NCI-H1694 (cell line): ENCODE measurements around the gene LAMA5.

Experiments used
- DNase-seq: peaks from one replicate; lab custom pipeline; 2025; lab: John Stamatoyannopoulos, UW

LAMA5 gene

DNA sequence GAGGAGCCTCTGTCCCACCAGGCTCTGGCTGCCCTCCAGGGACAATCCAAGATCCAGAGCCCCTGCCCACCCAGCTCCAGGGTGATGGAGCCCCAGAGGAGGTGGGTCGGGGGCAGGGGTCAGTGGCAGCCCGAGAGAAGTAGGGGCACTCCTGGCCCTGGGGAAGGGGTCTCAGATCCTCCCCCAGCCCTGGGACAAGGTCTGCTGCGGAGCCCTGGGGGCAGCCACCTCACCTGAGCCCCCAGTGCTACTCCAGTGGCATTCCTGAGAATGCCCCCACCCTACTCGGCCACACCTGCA, 2.7 kb upstream of the LAMA5 start:
- DNase-seq, result no peak

DNA sequence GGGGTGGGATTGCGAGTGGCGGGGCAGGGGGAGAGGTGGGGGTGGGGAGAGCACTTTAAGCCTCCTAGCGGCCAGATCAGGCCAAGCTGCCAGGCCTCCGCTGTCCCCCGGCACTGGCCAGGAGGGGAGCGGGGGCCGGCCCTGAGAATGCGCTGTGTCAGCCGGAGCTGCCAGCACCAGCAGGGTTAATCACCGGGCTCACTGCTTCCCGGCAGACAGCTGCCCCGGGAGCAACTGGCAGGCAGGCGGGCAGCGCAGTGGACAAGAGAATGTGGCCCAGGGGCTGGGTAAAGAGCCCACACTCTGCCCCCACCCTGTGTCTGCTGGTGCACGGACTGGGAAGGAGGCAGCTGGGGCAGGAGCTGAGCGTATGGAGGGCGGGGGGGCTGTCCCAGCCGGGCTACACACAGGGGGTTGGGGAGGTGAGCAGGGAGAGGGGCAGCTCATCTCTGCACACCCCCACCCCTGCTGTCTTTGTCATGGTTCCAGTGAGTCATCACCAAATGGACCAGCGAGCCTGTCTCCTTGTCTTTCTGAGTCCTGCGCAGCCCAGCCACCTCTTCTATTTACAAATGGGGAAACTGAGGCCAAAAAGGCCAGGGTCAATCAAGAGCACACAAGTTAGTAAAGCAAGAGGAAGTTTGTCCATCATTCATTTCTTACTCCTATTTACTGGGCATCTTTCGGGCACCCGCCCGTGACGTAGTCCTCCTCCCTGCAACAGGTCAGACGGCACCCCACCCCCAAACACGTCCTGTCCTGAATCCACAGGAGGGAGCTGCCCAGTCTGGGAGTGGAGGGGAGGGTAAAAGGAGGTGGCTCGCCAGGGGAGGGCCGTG, 2.1 kb upstream of the LAMA5 start:
- DNase-seq, result no peak

DNA sequence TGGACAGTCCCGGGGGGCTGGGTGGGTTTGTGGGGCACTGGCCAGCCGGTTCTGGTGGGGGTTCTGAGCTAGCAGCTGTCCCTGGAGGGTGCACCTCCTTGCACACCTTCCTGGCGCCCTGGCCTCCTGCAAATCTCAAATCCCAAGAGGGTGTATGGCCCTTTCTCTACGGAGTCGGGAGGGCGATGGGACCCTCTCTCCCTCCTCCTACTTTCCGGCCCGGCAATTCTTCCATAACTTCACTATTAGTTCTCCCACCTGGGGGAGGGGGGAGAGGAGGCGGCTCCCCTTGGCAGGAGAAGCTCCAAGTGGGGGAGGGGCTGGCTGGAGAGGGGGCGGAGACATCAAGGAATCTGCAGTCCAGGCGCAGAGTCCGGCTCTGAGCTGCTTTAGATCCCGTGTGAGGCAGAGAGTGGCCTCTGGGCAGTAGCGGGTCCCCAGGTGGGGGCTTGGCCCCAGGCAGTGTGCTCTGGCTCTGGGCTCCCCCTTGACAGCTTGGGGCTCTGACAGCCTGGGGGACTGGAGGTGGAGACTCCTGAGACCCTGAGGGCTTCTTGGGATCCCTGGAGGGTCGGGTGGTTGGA, 1.4 kb upstream of the LAMA5 start:
- no peak for DNase-seq

DNA sequence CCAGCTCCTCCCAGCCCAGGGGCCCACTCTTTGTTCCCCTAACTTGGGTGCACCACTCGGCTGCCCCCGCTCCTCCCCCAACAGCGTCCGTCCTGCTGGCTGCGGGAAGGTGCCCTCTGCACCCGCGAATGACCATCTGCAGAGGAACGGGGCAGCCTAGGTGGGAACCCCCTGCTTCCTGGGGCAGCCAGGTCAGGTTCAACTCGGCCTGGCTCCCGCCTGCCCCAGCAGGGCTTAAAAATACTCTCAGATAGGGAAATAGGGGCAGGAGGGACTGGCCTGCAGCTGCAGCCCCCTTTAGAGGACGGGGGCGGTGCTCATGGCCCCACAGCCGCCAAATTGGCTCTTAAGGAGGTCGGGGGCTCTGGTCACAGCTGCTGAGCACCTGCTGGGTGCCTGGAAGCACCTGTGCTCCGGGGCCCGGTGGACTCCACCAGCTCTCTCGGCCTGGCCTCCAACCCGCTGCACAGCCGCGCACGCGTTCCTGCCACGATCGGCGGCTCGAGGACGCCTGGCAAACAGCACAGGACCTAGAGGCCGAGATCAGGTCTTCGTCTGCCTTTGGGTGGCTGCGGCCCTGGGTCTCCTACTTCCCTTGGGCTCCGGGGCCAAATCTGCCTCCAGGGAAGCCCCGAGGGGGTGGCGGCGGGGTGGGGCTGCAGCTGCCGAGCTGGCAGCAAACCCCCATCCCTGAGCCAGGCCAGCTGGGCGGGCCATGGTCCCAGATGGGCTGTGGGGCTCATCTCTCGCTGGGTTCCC, 700 bp upstream of the LAMA5 start:
- DNase-seq, result no peak

DNA sequence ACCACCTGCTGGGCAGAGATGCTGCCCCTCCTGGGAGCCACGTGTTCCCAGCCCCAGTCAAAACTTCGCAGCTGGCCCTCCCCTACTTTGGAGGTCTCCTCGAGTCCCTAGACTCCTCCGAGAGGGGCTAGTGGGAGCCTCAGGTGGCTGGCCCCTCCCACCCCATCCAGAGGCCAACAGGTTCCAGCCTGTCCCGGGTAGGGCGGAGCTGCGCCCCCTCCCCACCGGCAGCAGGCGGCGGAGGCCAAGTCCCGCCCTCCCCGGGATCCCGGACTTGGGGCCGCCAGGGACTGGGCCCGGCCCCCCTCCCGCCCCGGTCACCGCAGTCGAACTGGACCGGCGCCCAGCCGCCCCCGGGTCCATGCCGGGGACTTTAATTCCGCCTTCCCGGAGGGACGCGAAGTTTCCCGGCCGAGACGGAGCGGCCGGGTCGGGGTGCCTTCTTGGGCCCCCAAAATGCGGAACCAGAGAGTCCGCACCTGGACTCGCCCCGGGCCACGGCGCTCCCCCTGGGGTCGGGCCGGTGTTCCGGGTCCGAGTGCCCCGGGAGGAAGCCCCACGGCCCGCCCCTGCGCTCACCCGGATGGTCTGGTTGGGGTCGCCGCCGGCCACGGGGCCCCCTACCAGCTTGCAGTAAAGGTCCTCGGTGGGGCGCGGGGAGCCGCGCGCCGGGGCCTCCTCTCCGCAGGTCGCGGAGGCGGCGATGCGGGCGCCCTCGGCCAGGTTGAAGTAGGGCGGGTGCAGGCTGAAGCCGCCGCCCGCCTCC, 559 bp downstream of the LAMA5 start:
- no peak for DNase-seq

DNA sequence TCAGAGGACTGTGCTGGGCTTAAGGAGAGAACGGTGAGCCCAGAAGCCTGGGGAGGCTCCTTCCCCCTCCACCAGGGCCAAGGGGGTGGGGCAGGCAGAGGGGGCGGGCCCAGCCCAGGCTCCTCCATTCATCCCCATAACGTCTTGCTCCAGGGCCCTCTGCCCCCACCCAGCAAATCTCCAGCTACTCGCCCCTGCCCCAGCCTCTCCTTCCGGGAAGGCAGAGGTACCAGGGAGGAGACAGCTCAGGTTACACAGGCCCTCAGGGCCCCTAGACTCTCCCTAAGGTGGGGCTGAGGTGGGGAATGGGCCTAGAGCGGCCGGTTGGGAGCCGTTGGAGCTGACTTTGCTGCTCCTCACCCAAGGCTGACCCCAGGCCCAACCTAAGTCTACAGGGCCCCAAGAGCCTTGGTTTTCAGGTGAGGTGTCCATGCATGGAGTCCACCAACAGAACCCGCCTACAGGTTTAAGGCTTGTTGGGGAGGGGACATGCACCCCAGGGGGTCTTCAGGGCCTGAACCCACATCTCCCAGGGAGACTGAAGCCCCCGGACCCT, 1.2 kb downstream of the LAMA5 start:
- DNase-seq, result no peak

DNA sequence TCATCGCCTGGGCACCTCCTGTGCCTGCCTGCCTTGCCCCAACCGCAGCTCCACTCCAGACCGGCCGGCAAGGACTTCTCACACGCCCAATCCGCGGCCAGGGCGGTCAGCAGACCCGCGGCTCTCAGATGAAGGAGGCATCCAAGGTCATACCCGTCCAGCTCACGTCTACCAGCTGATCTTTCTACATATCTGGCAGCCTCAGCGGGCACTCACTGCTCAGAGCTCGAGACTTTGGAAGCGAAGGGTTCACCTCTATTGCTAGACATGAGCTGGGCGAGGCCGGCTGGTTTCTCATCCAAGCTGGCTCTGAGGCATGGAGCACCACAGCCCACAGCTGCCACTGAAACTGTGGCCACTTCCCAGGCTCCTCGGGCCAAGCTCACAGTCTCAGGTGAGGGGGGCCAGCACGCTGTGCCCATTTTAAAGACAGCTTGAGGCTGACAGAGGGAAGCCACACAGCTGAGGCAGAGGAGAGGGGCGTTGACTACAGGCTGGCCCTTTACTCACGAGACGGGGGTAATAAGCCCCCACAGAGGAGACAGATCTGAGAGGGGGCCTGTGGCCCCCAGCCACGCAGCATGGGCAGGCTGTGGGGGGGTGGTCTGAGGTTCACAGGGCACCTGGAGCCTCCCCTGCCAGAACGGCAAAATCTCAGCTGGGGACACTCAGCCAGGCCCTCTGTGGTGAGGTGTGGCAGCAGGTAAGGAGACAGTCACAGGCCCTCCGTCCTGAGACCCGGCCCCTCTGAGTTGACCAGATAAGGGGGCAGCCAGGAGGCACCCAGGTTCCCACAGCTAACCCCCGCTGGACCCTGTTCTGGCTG, 2.0 kb downstream of the LAMA5 start:
- no peak for DNase-seq

DNA sequence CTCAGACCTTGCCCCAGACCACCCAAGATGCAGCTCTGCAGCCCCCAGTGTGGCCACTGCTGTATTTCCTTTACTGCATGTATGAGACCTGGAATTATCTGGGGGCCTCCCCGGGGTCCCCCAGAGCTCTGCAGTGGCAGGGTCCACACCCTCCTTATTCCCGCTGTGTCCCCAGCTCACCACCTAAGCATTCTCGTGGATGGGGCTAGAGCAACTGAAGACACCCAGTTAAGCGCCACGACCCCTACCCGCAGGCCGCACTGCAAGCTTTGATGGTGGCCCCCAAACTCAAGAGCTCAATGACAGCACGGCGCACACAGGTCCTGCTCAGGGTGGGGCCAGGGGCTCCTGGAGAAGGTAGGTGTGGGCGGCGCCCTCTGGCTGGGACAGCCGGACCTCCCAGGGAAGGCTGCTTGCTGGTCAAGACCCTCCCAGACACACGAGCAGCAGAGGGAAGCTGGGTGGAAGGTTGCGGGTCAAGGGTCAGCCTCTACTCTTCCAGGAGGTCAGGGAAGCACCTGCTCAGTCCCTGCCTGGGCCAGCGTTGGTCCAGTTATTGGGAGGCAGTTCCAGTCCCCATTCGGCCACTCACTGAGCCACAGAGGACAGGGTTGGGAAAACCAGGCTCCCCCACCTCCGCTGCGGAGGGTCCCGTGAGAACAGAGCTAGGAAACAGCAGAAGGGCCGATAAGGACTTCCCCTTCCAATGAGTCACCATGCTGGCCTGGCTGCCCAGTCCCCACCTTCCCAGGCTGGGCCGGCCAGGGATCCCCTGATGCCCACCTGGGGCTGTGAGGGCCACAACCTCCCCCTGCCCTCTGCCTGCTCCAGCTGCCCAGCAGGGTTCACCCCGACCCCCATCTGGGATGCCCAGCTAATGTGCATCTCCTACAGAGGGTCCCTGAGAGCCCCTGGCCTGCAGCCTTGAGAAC, 2.9 kb downstream of the LAMA5 start:
- DNase-seq, result no peak

DNA sequence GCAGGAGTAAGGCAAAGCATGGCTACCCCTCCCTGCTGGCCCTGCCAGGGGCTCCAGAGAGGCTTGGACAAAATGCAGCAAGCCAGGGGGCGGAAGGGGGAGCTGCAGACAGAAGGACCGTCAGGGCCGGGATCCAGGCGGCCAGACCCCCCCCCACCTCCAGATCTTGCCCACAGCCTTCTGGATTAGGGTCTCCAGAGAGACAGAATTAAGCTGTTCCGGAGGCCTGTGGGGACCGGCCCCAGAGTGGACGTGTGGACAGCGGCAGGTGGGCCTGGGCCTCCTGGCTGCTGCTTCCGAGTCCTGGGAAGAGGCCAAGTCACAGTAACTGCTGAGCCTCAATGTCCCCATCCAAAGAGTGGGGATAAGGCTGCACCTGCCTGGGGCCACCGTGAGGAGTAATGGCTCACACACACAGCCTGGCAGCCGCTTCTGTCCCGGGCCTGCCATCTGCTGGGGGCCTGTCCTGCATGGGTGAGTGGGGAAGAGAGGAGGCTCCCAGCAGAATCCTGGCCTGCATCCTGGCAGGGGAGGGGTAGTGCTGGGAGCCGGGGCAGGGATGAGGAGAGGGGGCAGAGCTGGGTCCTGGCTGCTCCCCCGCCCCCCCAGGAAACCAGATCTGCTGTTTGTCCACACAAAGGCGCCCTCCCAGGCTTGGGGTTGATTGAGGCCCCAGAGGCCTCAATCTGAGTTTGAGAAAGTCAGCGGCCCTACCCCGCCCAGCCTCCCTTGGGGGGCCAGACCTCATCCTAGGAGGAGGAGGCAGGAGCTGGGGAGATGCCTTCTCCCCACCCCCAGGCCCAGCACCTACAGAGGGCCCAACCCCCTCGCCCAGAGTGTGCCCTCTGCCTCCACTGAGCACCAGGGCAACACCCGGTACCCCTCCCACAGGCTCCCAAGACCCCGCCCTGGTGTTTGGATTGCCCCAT, 3.9 kb downstream of the LAMA5 start:
- DNase-seq, result peak; percentile 72

DNA sequence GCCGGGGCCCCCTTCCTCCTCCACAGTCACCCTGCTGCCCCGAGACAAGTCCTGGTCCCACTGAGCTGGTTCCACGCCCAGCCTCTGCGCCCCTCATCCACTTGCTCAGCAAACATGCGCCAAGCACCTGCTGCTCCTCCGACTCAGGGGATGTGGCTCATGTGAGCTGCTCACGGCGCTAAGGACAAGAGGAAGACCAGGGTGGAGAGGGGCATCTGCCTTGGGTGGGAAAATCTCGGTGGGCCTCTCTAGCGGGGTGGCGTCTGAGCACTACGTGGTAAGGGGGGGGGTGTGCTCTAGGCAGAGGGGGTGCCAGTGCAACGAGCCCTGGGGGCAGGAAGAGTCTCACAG, 4.5 kb downstream of the LAMA5 start:
- DNase-seq, result no peak

DNA sequence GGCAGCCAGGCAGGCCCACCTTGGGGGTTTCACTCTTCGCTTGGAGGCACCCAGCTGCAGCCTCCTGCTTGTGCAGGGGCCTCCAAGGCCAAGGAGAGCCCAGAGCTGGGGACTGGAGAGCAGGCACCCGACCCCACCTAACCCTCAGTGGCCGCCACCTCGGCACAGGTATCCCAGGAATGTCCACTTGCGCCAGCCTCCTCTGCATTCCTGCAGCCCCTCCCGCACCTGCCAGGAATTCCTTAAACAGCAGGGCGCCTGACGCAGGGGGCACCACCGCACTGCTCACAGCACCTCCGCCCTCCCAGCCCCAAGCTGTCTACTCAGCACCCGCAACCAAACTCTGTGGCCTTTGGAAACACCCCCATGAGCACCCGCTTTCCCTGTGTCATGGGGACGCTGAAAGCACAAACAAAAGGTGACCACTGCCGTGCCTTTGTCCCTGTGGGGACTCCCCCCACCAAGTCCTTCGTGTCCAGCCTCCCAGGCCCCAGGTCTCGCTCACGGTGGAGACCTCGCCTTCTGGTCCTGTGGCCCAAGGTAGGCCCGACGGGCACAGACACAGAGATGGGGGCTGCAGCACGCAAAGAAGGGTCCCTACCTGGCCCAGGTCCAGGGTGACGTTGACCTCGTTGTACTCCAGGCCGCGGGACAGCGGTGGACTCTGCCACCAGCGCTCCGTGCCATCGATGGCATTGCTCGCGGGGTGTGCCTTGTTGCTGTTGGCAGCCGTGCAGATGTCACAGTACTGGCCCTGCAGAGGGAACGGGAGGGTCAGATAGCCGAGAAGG, 5.1 kb downstream of the LAMA5 start:
- DNase-seq, result no peak

DNA sequence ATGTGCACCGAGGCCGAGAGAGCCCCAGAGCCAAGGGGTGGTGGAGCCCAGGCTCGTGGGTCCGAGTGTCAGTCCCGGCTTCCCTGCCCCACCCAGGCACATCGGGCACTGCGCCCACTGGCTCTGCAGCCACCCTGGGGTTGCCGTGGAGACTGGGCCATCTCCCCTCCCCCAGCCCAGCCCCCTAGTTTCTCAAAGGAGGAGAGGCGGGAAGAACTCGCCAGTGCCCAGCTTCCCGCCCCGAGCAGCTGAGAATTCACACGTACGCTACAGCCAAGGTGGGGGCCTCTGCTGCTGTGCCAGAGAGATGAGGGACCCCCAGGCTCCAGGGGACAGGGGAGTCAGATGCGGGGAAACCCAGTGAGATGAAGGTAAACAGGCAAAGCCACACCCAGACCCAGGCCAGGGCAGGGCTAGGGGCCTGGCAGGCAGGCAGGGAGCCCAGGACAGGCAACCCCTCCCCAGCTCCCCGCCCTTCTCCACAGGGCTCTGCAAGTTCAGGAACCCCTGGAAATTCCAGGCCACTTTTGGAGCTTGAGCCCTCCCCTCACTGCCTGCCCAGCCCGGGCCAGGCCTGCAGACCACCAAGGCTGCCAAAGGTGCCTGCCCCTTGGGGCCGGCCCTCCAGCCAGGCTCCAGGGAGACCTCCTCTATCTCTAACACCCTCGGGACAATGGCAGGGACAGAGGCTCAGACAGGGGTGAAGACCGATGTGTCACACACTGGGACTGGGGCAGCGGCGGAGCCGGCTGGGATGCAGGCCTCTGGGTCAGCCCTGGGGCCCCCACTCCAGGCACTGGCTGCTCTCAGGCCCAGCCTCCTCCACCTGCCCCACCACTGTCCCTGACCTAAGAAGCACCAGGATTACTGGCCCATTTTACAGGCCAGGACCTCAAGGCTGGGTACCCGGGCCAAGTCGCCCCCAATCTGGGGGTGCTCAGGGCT, 6.0 kb downstream of the LAMA5 start:
- no peak for DNase-seq

DNA sequence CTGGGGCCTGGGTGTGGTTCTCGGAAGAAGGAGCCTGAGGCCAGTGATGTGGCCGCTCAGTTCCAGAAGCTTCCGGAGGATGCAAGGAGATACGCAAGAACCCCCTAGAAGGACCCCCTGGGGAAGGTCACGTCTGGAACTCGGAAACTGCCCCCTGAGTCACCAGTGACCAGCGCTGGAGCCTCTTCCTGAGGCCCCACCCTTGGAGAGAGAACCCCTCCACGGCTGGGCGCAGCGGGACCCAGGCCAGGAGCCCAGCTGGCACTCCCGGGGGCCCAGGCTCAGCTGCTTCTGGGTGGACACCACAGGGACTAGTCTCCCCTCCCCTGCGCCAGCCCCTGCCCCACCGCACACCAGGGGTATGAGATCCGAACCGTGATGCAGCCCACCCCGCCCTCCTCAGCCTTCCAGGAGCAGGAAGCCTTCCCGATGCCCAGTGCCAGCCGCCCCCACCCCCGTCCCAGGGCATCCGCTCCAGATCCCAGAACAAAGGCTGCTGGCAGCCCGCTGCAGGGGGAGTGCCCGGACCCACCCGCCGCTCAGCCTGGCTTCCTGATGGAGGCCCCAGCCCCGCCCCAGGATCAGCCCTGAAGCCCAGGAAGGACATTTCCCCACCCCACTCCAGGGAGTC, 7.5 kb downstream of the LAMA5 start:
- no peak for DNase-seq

DNA sequence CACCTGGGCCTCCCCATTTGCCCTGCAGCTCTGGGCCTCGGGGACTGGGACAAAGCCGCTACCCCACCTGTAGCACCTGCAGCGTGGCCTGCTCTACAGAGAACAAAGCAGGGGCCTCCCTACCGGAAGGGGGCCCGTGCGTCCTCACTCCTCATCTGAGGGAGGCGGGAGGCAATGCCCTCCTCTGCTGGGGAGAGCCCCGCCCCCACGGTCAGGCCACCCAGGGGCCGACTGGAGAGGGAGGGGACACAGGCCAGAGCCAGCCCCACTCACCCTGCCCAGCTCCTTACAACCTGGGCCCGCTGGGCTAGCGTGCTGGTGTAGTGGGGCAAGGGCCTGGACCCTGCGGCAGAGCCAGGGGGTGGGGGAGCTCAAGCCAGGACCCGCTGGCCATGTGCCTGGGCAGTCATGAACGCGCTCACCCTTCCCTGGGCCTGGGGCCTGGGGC, 8.0 kb downstream of the LAMA5 start:
- no peak for DNase-seq

DNA sequence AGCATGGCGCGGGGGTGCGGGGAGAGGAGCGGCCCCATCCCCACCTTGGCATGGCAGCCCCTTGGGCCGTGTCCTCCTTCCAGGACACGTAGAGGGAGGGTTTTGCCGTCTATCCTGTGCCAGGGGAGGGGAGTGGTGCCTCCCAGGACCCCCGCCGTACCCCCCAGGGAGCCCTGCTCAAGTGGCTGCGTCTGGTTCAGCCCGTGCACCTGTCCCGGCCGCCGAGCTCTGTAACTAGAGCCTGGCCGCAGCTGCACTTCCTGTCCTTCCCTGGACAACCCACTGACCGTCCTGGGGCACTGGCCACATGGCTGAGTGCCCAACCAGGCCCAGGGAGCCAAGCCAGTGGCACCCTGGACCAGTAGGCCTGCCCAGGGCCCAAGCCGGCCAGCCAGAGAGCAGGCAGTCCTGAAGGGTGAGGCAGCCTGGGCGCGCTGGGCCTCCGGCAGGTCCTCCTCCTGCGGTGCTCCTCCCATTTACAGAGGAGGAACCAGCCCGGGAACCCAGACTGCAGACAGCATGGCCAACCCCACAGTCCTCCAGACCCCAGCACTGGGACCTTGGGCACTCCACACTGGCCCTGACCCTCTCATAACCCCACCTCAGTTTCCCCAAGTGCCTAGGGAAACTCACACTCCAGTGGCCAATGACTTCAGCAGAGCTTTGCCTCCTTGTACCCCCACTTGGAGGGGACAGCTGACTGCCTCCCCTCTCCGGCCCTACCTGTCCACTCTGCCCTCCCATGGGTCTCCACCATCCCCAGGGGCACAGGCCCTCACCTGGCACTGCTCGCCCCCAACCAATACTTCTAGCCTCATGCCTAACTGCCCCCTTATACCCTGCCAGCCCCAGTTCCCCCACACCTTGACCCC, 8.7 kb downstream of the LAMA5 start:
- DNase-seq, result no peak

DNA sequence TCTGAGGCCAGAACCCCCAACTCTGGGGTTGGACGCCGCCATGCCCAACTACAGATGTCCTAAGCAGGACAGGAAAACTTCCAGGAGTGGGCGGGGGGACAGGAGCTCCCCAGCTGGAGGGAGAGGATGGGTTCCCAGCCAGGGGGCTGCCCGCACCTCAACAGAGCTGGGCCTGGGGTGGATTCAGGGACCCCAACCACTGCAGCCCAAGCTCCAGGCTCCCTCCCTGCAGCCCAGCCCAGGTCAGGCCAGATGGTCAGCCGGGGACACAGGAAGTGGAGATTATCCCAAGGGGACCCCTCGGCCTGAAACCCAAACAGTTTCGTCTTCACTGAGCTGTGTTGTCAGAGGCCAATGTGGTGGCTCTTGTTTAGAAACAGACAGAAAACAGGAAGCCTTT, 9.4 kb downstream of the LAMA5 start:
- DNase-seq, result no peak
